OCI-LY3 (cell line): ENCODE results near the gene NRXN3.

Experiments used
- CTCF ChIP-seq: fragments of 200-600, 300-600 bp; sonication (generic); IDR thresholded peaks from 2 replicates; pipeline ENCODE4 v1.5.1; 2014; ENCODE audit warnings: antibody characterized with exemption, low read length, low read depth
- EZH2phosphoT487 ChIP-seq: fragments of 200-600 bp; shearing (Covaris generic); IDR thresholded peaks from 2 replicates; pipeline ENCODE4 v1.6.1; 2018; ENCODE audit warnings: antibody characterized with exemption, mixed run types, low read depth

- TF ChIP-seq CTCF (no peak), EZH2phosphoT487 (no peak)
Measured at GRCh38 chr14:78259831-78260230, 89.7 kb downstream of the NRXN3 start.
